Stimulated activated CD4-positive, alpha-beta T cell treated with anti-CD3 and anti-CD28 coated beads, Interleukin-4, amount 100 ng/mL, for 48 hours (primary cell): ENCODE measurements around the gene CEMIP.

Experiments used
- DNase-seq, 2 donors: peaks; one replicate each; pipeline ENCODE4 v3.0.0-alpha.2; 2020; ENCODE audit warnings: low read depth in 2 of 2

CEMIP gene

DNA sequence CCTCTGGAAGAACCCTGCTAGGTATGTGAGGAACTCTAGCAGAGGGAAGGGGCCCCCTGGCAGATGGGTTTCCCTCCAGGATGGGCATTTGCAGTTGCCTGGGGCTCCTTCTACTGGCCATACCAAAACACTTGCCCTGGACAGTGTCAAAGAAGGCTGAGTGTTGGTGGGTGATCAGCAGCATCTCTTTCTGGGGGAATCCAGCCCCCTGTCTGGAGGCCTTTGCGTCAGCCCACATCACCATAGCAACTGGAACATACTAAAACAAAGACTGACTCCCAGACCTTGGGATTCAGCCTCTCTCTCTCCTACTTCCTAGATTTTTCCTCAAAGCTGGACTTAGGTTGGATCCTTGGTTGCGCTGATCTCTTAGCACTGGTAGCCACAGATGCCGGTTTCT is 8.1 kb downstream of the CEMIP start:
- DNase-seq = no peak

- DNase-seq = no peak
These were observed 9.4 kb downstream of the CEMIP start for GRCh38 chr15:80788536-80788935.

DNA sequence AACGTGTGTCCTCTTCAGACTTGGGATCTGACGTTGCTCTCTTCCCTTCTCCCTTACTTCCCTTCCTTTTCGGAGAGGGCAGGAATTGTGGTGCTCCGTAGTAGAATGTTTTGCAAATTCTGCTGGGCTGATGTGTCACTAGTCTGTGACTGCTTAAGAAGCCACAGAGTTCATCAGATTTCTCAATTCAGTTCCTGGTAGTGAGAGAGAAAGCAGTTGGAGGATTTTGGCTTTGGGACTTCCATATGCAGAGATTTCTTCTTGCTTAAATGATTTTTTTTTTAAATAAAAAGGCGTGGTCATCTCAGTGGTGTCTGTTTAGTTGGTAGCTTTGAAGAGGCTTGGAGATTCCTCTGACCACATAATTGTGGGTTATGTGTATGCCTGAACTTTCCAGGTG is 10.1 kb downstream of the CEMIP start:
- DNase-seq = no peak

GRCh38 chr15:80789796-80790195 is 10.6 kb downstream of the CEMIP start:
- no peak for DNase-seq

- no peak for DNase-seq
These were observed 11.1 kb downstream of the CEMIP start for GRCh38 chr15:80790236-80790635.

DNA sequence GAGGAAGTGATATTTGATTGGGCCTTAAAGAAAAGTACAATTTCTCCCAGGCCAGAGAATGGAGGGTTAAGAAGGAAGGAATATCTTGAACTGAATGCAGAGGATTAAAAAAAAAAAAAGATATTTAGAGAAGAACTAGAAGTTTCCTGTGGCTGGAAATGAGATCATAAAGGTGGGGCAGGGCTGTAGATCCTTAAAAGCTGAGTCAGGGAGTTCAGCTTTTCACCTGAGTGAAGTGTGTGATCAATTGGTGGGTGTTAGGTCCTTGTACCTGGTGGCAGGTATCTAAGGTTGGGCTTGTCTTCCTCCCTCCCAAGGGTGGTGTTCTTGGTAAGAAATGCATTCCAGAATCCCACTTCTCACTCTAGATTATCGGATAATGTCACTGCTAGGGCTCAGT is 11.8 kb downstream of the CEMIP start:
- DNase-seq = no peak

DNA sequence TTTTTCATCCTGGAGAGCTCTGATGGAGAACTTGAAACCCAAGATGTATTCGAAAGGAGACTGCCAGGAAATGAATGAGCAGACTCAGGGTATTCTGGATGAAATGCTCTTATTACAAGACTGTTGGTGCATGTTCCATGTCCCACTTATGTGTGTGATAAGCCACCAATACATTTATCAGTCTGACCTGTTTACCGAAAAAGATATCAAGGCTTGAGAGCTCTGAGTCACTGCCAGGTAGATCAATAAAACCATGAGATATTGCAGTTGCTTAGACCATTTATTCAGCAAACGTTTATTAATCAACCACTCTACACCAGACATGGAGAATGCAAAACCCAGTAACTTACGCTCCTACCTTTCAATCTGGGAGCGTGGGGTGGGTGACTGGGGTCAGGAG is 17.2 kb downstream of the CEMIP start:
- no peak for DNase-seq

DNA sequence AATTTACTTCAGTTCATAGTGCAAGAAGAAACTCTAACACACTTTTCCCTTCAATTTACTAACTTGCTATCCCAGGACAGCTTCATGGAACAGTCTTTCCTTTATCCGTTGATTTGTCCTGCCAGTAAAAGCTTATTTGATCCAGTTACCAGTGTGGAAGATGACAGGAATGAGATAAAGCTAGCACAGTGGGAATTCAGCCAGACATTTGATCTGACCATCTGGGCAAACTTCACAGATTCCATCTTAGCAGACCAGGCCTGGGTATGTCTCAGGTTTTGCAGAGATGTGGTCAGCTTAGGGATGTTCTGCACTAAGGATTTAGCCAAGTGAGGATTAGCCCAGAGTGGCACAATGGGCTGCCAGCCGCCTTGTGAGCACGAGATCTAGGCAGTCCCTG is 19.7 kb downstream of the CEMIP start:
- DNase-seq = no peak

DNA sequence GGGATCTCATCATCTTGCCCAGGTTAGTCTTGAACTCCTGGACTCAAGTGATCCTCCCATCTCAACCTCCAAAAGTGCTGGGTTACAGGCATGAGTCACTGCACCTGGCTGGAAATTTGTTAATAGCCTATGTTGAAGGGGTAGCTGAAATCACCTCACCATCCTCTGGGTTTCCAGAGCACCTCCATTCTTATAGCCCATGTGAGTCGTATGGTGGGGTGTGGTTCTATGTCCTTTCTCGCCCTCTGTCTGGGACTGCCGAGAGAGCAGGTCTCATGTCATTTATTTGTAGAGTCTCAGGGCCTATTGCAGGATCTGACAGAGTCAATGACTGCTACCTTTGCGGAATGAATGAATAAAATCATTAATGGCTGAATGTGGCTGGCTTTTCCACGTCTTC is 20.9 kb downstream of the CEMIP start:
- no peak for DNase-seq

DNA sequence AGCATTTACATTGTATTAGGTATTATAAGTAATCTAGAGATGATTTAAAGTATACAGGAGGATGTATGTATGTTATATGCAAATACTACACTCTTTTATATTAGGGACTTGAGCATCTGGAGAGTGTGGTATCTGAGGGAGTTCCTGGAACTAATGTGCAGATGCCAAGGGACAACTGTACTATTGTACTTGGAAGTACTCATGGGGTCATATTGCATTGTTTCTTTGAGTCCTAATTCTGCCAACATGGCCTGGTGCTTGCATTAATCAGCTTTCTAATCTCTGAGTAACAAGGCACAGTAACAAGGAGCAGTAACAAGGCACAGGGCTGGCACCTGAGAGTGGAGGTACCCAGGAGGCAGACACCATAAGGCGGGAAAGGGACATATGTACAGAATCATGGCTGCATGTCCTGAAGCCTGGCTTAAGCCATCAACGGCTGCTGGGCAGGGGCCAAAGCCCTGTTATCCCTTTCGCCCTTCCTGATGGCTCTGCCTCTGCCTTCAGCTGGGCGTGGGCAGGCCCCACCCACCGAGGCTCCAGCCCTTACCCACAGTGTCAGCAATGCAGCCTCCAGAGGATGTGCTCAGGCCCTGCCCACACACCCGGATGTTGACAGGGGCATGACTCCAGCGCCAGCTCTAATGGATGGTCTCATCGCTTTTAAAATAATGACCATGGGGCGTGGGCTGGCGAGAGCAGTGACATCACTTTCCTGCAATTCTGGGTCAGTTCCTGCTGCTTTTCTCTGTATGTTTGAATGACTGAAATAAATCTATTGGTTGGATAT is 22.9 kb downstream of the CEMIP start:
- no peak for DNase-seq

- DNase-seq = peak in 1 of 2 donors; percentile 34
These were observed 24.7 kb downstream of the CEMIP start for GRCh38 chr15:80803580-80804525.

DNA sequence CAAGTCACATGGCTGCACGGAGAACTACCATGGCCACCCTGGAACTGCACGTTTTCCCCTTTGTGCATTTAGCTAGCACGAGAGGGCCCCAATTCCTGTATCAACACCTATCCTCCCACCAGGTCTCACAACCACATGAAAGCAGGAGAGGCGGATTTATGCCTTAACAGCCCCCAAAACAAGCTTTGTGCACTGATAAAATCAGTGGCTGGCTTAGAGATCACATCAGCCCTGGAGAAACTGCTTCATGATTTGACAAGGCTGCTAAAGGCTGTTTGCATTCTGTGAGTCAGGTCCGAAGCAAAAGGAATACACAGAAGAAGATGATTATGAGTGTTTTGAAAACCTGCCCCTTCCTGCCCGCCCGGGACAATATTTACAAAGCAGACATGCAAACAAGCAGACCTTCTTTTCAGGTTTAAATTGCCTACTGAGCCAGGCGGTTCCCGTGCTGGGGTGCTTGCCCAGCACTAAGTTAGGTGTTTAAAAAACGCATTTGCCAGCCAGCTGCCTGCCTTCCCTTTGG is 25.9 kb downstream of the CEMIP start:
- no peak for DNase-seq

DNA sequence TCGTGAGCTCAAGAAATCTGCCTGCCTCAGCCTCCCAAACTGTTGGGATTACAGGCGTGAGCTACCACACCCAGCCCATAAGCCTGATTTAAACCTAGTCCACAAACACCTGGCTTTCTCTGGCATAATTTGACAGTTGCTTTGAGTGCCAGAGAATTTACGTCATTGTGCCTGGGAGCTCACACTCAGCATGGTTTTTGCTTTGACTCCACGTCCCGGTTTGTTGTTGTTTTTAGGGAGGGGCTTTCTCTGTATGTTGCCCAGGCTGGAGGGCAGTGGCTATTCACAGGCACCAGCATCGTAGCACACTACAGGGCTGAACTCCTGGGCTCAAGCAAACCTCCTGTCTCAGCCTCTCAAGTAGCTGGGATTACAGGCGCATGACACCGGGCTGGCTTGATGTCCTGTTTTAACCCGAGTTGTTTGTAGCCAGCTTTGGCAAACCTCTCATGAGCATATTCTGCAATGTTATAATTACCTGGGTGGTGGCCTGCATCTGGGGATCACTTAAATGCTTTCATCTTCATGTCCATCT is 32.7 kb downstream of the CEMIP start:
- DNase-seq = no peak

GRCh38 chr15:80815106-80815505 is 35.9 kb downstream of the CEMIP start:
- DNase-seq = no peak

- DNase-seq = no peak
These were observed 37.0 kb downstream of the CEMIP start for GRCh38 chr15:80816049-80816653.

DNA sequence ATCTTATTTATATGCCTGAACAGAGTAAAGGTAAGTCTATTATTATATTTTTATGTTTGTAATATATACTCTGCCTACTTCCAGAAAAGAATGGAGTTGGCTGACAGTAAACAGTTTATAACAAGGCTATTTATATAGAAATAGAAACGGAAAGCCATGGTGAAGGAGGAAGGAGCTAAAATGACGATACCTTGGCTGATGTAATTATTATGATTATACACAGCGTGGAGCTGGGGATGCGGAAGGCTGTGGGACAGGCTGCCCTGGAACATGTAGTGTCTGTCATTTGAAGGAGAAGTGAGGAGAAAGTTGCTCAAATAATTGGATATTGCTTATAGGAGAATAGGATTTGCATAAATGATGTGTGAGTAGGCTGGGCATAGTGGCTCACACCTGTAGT is 37.8 kb downstream of the CEMIP start:
- DNase-seq = no peak

GRCh38 chr15:80817901-80818300 is 38.7 kb downstream of the CEMIP start:
- DNase-seq = no peak

GRCh38 chr15:80819001-80819400 is 39.8 kb downstream of the CEMIP start:
- no peak for DNase-seq

DNA sequence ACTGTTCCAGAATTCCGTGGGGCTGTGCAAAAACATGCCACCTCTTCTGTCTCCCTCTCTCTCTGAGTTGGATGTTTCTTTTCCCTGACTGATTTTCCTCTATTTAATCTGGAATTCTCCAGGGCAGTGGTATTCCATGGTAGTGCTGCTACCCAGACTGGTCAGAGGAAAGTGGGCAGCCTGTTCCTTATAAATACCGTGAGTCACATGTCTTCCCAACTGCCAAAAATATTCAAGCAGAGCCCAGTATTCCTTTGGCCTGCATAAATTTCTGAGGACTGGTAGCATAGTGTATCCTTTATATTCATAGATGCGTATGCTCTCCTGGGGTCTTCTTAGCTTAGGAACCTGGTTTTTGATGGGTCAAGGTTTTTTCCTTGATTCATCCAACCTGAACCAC is 40.9 kb downstream of the CEMIP start:
- no peak for DNase-seq

GRCh38 chr15:80822256-80822655 is 43.1 kb downstream of the CEMIP start:
- no peak for DNase-seq

GRCh38 chr15:80822676-80823075 is 43.5 kb downstream of the CEMIP start:
- DNase-seq = no peak

GRCh38 chr15:80823120-80823519 is 44.0 kb downstream of the CEMIP start:
- no peak for DNase-seq
